HepG2 (cell line): ENCODE measurements around the gene CTF1. TPM values are rescaled to one million over a fixed set of nuclear protein-coding genes. Genes with fewer than 3 reads are reported as not detected.
A peak's percentile ranks its signal among the peaks of the same experiment; 100 is the strongest.

ENCODE experiments used
- ATAC-seq: fragments of 200-7000 bp; cut with Tn5 transposase; 3 replicates; pipeline ENCODE4 v1.9.1; 2020; ENCODE audit warnings: mild to moderate bottlenecking, moderate library complexity
- BruUV-seq: library from RNA; stranded (reverse); fragments of 400-500 nt; replicated peaks from 2 replicates; lab custom pipeline; 2021; lab: Mats Ljungman, UMichigan
- CTCF ChIA-PET: fragments of 300-600 bp; formaldehyde crosslinking; extraction: SDS; loops from one replicate; lab custom pipeline; 2021; ENCODE audit warnings: low total read pairs, inconsistent platforms, low intra/inter-chr PET ratio; lab: Yijun Ruan, JAX
- POLR2A ChIA-PET: fragments of 350-600 bp; sonication (Branson Sonifier 250); formaldehyde crosslinking; loops from one replicate; lab custom pipeline; 2020; ENCODE audit warnings: antibody characterized with exemption, inconsistent platforms; lab: Yijun Ruan, JAX
- DNase-seq: peaks from one replicate; pipeline ENCODE4 v3.0.0-alpha.2; 2015; ENCODE audit warnings: low spot score
- FAIRE-seq: peaks from 3 replicates; lab custom pipeline; 2011; peaks lifted over from hg19 to GRCh38; lab: Jason Lieb, UNC
- H2AFZ ChIP-seq: one replicate; pipeline ENCODE4 v1.6.1; 2011; ENCODE audit warnings: low read length, inconsistent platforms
- H3K27ac ChIP-seq: fragments of 300-600 bp; 3 replicates; pipeline ENCODE4 v1.8.0; 2011; ENCODE audit warnings: mixed run types, mild to moderate bottlenecking, mixed read lengths, low read length, inconsistent platforms; ENCODE audit not compliant: insufficient read depth; ENCODE audit errors: extremely low read length
- H3K27me3 ChIP-seq, 2 experiments: fragments of 200-600 bp in 1 of 2; 2 replicates in 1 of 2; 3 replicates in 1 of 2; pipeline versions ENCODE4 v1.6.0 to v1.8.0; 2011; ENCODE audit warnings: low read length in 2 of 2, mild to moderate bottlenecking in 2 of 2, moderate library complexity in 2 of 2, inconsistent platforms in 1 of 2; ENCODE audit not compliant: insufficient read depth in 2 of 2, control insufficient read depth in 1 of 2
- H3K36me3 ChIP-seq, 2 experiments: fragments of 200-600 bp in 1 of 2; replicated peaks in 1 of 2; 2 replicates in 1 of 2; 3 replicates in 1 of 2; pipeline versions ENCODE4 v1.5.1 to v1.8.0; 2011; ENCODE audit warnings: low read length in 2 of 2, inconsistent platforms in 1 of 2; ENCODE audit not compliant: insufficient read depth in 2 of 2, control insufficient read depth in 1 of 2
- H3K4me1 ChIP-seq: 2 replicates; pipeline ENCODE4 v1.5.1; 2012; ENCODE audit warnings: low read length, inconsistent platforms; ENCODE audit not compliant: insufficient read depth
- H3K4me2 ChIP-seq: 2 replicates; pipeline ENCODE4 v1.6.0; 2011; ENCODE audit warnings: low read depth, low read length, inconsistent platforms
- H3K4me3 ChIP-seq, 3 experiments: fragments of 200-600 bp in 1 of 3; sonication (generic), shearing (Covaris generic) in 1 of 3; replicated peaks in 1 of 3; 2 replicates each; pipeline ENCODE4 v1.5.1; 2011 to 2016; ENCODE audit warnings: low read length in 3 of 3, inconsistent platforms in 2 of 3, low read depth in 2 of 3, mild to moderate bottlenecking in 2 of 3, control low read depth in 1 of 3, mixed read lengths in 1 of 3; ENCODE audit not compliant: insufficient read depth in 1 of 3
- H3K79me2 ChIP-seq: one replicate; pipeline ENCODE4 v1.6.1; 2011; ENCODE audit warnings: low read length, inconsistent platforms; ENCODE audit not compliant: insufficient read depth
- H3K9ac ChIP-seq: 2 replicates; pipeline ENCODE4 v1.6.0; 2011; ENCODE audit warnings: mild to moderate bottlenecking, low read depth, low read length, inconsistent platforms; ENCODE audit not compliant: insufficient read depth
- H3K9me3 ChIP-seq: 2 replicates; pipeline ENCODE4 v1.5.1; 2012; ENCODE audit warnings: mild to moderate bottlenecking, low read length
- H4K20me1 ChIP-seq: 2 replicates; pipeline ENCODE4 v1.6.0; 2011; ENCODE audit warnings: inconsistent platforms, mild to moderate bottlenecking, low read length, moderate library complexity; ENCODE audit not compliant: insufficient read depth
- EED ChIP-seq: sonication (generic); formaldehyde crosslinking; IDR thresholded peaks from 2 replicates; pipeline ENCODE4 v1.5.0; 2020; ENCODE audit warnings: mild to moderate bottlenecking, missing genetic modification reagents
- NFE2L1 ChIP-seq: sonication (generic); formaldehyde crosslinking; IDR thresholded peaks from 2 replicates; pipeline ENCODE4 v1.4.0; 2020; ENCODE audit warnings: missing genetic modification reagents, mild to moderate bottlenecking, borderline replicate concordance
- NRL ChIP-seq: sonication (generic); formaldehyde crosslinking; IDR thresholded peaks from 2 replicates; pipeline ENCODE4 v1.5.0; 2020; ENCODE audit warnings: missing genetic modification reagents, mild to moderate bottlenecking, moderate library complexity, borderline replicate concordance
- SRSF1 ChIP-seq: fragments of 200-400 bp; formaldehyde crosslinking; optimal IDR thresholded peaks from 2 replicates; pipeline ENCODE3; 2017; ENCODE audit warnings: mild to moderate bottlenecking, low read depth, low read length, moderate library complexity
- ZNF333 ChIP-seq: sonication (generic); formaldehyde crosslinking; IDR thresholded peaks from 2 replicates; pipeline ENCODE4 v1.4.0; 2020; ENCODE audit warnings: mild to moderate bottlenecking, missing genetic modification reagents, borderline replicate concordance
- ZNF337 ChIP-seq: sonication (generic); formaldehyde crosslinking; IDR thresholded peaks from 2 replicates; pipeline ENCODE4 v1.5.1; 2020; ENCODE audit warnings: missing genetic modification reagents, low read depth, mild to moderate bottlenecking, borderline replicate concordance
- ZNF674 ChIP-seq: sonication (generic); formaldehyde crosslinking; IDR thresholded peaks from 2 replicates; pipeline ENCODE4 v1.5.0; 2020; ENCODE audit warnings: low read depth, mild to moderate bottlenecking, missing genetic modification reagents
- ZNF747 ChIP-seq: sonication (generic); formaldehyde crosslinking; IDR thresholded peaks from 2 replicates; pipeline ENCODE4 v1.8.1; 2023; ENCODE audit warnings: missing genetic modification reagents, mild to moderate bottlenecking, borderline replicate concordance
- ZNF790 ChIP-seq: sonication (generic); formaldehyde crosslinking; IDR thresholded peaks from 2 replicates; pipeline ENCODE4 v1.8.0; 2022; ENCODE audit warnings: missing genetic modification reagents, mild to moderate bottlenecking, borderline replicate concordance
- ZNF792 ChIP-seq: IDR thresholded peaks from 2 replicates; pipeline ENCODE4 v1.6.1; 2016
- WGBS: methylation state at CpG from one replicate; pipeline ENCODE4 v1.1.6; 2017; ENCODE audit warnings: low lambda C conversion rate; 5-methylcytosine and 5-hydroxymethylcytosine counted together
- in situ Hi-C: cut with HindIII; loops from 2 replicates; pipeline ENCODE4 v1.10.0; 2017; ENCODE audit warnings: low pct_unique_long_range_greater_than_20kb; ENCODE audit not compliant: extremely low pct_ligation_motif_present
- intact Hi-C: fragments of 100-400 bp; cut with micrococcal nuclease; formaldehyde crosslinking; loops from one replicate; pipeline ENCODE4 v1.10.0; 2022; ENCODE audit not compliant: unreplicated experiment
- polyA plus RNA-seq, 8 experiments: library from polyadenylated mRNA; depleted of rRNA in 3 of 8; stranded (reverse) in 7 of 8; unstranded in 1 of 8; fragments of >200 nt; fragmentation: Illumina TruSeq in 4 of 8; extraction: Trizol in 4 of 8; gene quantifications; 2 replicates each; pipeline versions ENCODE4 v1.2.1 to v1.2.3, GENCODE V29; 2011 to 2016; ENCODE audit warnings: low read depth in 4 of 8, missing spikeins in 1 of 8, mixed read lengths in 1 of 8; ENCODE audit not compliant: insufficient read depth in 1 of 8
- total RNA-seq, 5 experiments: library from RNA; depleted of rRNA; stranded (reverse); fragments of >200 nt; fragmentation: Illumina TruSeq; extraction: Trizol; gene quantifications; 2 replicates each; pipeline ENCODE4 v1.2.3, GENCODE V29; 2016; ENCODE audit warnings: low read depth in 1 of 5
- TF ChIP-seq, protein P1 (sequence below): sonication (generic); formaldehyde crosslinking; conservative IDR thresholded peaks from 2 replicates; pipeline ENCODE4 v1.4.0; 2020; ENCODE audit warnings: missing genetic modification reagents
- TF ChIP-seq, protein P2 (sequence below): sonication (generic); formaldehyde crosslinking; IDR thresholded peaks from 2 replicates; pipeline ENCODE4 v1.4.0; 2020; ENCODE audit warnings: mild to moderate bottlenecking, missing genetic modification reagents

CTF1 gene
- total and polyA plus RNA-seq, 2 of the 13 experiments (the other 11 are each of a cell fraction or from before 2014, with no cell fraction given): 0.13 to 1.8 TPM

DNA sequence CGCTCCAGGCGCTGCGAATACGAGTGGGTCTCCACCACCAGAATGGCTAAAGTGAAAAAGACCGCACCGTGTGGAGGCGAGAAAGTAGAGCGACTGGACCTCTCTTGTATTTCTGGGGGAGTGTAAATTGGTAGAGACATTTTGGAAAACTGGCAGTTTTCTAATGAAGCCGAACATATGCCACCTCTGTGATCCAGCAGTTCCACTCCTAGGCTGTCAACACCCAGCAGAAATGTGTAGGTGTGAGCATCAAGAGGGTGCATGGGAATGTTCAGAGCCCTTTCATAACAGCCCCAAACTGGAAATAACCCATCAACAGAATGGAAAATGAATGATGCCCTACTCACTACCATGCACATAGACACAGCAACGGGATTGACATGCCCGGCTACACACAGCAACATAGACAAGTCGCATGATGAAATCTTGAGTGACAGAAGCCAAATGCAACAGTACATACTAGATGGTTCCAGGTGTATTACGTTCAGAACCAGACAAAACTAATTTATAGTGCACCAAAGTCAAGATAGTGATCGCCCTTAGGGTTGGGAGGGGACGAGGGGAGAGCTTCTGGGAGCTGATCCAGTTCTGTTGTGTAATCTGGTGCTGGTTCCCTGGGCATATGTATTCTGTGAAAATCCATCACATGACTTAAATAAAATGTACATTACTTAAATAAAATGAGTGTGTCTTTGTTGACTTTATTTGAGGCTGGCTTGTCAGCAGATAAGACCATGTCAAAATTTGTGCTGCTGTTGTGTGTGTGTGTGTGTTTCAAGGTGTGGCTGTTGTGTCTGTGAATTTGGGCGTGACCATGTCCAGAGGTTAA is 1.7 kb upstream of the CTF1 start:
- no peak for DNase-seq
- Histone ChIP-seq H4K20me1 (no peaks in the 10 kb centered on the region), H2AFZ (no peak overlapping the region), H3K4me2 (peak overlapping the region; percentile 66), H3K4me3 (peak overlapping the region in 2 of 3 experiments; percentile 42 to 56; a peak in 4 of 6 replicates), H3K36me3 (peaks cover 0 to 3% of the 10 kb centered on the region in 2 experiments; a peak in 2 of 5 replicates), H3K79me2 (peaks cover 8% of the 10 kb centered on the region), H3K4me1 (peaks cover 64% of the 10 kb centered on the region), H3K27ac (peak overlapping the region; percentile 14), H3K9me3 (no peaks in the 10 kb centered on the region), H3K9ac (peak overlapping the region; percentile 54), H3K27me3 (no peaks in the 10 kb centered on the region)
- CTCF ChIA-PET: interaction anchor here (2.0 kb wide), 1 partner anchor 50 kb away, joined by 10 read pairs; no protein-coding TSS in a partner anchor
- WGBS: 67% methylated on average over 16 of the region's 16 CpGs
- POLR2A ChIA-PET: no interaction called here
- in situ Hi-C loops: loop anchor here (10.0 kb wide), 1 partner anchor 50 kb away; no protein-coding TSS in a partner anchor
- no peak for ATAC-seq
- peak; percentile 30 for FAIRE-seq
- BruUV-seq: TSS peak; percentile 90
- intact Hi-C loops: loop anchor here (2.0 kb wide), 1 partner anchor 50 kb away; no protein-coding TSS in a partner anchor
- no peak for TF ChIP-seq ZNF790 (CRISPR knock-in tag)
- peak; percentile 0; the same call in 1 of the 2 replicates for TF ChIP-seq NRL (CRISPR knock-in tag)
- TF ChIP-seq ZNF747 (CRISPR knock-in tag): peak; percentile 65; the same call in 1 of the 2 replicates
- peak; percentile 80; the same call in 1 of the 2 replicates for TF ChIP-seq EED (CRISPR knock-in tag)
- TF ChIP-seq ZNF792: no peak
- TF ChIP-seq ZNF337 (CRISPR knock-in tag): no peak
- TF ChIP-seq, protein P1, sequence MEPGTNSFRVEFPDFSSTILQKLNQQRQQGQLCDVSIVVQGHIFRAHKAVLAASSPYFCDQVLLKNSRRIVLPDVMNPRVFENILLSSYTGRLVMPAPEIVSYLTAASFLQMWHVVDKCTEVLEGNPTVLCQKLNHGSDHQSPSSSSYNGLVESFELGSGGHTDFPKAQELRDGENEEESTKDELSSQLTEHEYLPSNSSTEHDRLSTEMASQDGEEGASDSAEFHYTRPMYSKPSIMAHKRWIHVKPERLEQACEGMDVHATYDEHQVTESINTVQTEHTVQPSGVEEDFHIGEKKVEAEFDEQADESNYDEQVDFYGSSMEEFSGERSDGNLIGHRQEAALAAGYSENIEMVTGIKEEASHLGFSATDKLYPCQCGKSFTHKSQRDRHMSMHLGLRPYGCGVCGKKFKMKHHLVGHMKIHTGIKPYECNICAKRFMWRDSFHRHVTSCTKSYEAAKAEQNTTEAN (CRISPR knock-in tag): no peak
- 0 out of 2 replicates have a peak, but pooled peaks have one; percentile 2 for TF ChIP-seq NFE2L1 (CRISPR knock-in tag)
- TF ChIP-seq ZNF333 (CRISPR knock-in tag): 0 out of 2 replicates have a peak, but pooled peaks have one; percentile 4
- 0 out of 2 replicates have a peak, but pooled peaks have one; percentile 71 for TF ChIP-seq ZNF674 (CRISPR knock-in tag)
- no peak for TF ChIP-seq SRSF1
- TF ChIP-seq, protein P2, sequence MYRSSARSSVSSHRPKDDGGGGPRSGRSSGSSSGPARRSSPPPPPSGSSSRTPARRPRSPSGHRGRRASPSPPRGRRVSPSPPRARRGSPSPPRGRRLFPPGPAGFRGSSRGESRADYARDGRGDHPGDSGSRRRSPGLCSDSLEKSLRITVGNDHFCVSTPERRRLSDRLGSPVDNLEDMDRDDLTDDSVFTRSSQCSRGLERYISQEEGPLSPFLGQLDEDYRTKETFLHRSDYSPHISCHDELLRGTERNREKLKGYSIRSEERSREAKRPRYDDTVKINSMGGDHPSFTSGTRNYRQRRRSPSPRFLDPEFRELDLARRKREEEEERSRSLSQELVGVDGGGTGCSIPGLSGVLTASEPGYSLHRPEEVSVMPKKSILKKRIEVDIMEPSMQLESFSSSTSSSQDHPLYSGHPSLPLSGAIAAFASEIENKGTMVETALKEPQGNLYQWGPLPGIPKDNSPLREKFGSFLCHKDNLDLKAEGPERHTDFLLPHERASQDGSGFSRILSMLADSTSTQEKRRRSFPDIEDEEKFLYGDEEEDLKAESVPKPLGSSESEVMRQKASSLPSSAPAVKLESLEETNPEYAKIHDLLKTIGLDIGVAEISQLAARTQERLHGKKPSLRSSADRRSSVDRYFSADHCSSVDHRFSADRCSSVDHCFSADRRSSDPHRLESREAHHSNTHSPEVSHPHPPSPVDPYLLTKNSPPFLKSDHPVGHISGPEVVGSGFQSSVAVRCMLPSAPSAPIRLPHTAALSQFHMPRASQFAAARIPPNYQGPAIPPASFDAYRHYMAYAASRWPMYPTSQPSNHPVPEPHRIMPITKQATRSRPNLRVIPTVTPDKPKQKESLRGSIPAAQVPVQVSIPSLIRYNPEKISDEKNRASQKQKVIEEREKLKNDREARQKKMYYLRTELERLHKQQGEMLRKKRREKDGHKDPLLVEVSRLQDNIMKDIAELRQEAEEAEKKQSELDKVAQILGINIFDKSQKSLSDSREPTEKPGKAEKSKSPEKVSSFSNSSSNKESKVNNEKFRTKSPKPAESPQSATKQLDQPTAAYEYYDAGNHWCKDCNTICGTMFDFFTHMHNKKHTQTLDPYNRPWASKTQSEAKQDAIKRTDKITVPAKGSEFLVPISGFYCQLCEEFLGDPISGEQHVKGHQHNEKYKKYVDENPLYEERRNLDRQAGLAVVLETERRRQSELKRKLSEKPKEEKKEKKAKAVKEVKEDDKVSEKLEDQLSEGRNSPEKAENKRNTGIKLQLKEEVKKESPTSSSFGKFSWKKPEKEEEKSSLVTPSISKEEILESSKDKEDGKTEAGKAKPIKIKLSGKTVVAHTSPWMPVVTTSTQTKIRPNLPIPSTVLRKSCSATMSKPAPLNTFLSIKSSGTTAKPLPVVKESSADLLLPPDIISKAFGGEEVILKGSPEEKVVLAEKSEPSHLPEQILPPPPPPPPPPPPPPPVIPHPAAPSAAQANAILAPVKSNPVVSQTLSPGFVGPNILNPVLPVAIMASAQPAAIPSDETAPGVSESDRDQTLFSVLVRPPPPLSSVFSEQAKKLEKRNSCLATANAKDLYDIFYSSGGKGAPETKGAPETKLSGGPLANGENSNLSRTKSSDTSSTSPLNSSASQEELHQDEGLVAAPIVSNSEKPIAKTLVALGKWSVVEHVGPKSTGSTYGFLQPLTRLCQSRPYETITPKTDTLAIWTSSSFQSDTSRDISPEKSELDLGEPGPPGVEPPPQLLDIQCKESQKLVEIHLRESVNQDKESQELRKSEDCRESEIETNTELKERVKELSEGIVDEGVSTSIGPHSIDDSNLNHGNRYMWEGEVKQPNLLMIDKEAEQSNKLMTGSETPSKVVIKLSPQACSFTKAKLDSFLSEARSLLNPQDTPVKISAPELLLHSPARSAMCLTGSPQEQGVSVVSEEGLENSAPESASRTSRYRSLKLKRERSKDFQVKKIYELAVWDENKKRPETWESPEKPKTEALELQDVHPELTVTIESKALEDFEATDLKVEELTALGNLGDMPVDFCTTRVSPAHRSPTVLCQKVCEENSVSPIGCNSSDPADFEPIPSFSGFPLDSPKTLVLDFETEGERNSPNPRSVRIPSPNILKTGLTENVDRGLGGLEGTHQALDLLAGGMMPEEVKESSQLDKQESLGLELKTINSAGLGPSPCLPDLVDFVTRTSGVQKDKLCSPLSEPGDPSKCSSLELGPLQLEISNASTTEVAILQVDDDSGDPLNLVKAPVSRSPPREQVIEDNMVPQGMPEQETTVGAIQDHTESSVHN (CRISPR knock-in tag): no peak
